Large intestine (tissue), 3 donors: ENCODE measurements around the gene SNRPN. TPM values are rescaled to one million over a fixed set of nuclear protein-coding genes. Genes with fewer than 3 reads are reported as not detected.
"Not testable (repeated sequence)": the region's sequence is repeated elsewhere in the genome, so short reads cannot be mapped to it uniquely, and the experiment has no call there.

Experiments used
- DNase-seq, 2 donors: peaks; one replicate each; pipeline versions ENCODE4 v3.0.0 to v3.0.0-alpha.2; 2013
- H3K27ac ChIP-seq: one replicate; pipeline ENCODE4 v1.5.1; 2013; ENCODE audit warnings: low read length
- H3K27me3 ChIP-seq: 2 replicates; pipeline ENCODE4 v1.6.1; 2013; ENCODE audit warnings: low read length; ENCODE audit not compliant: control insufficient read depth, insufficient read depth
- H3K36me3 ChIP-seq: 2 replicates; pipeline ENCODE4 v1.6.1; 2013; ENCODE audit warnings: low read length; ENCODE audit not compliant: control insufficient read depth, insufficient read depth
- H3K4me1 ChIP-seq: one replicate; pipeline ENCODE4 v1.6.1; 2013; ENCODE audit warnings: low read length; ENCODE audit not compliant: control insufficient read depth, insufficient read depth
- H3K4me3 ChIP-seq: one replicate; pipeline ENCODE4 v1.5.1; 2013; ENCODE audit warnings: low read length
- H3K9me3 ChIP-seq: one replicate; pipeline ENCODE4 v1.6.1; 2013; ENCODE audit warnings: mild to moderate bottlenecking, low read depth, low read length, moderate library complexity; ENCODE audit not compliant: control insufficient read depth
- WGBS: methylation state at CpG from one replicate; pipeline ENCODE4 v1.1.5; 2013; ENCODE audit warnings: low lambda C conversion rate; ENCODE audit not compliant: insufficient coverage; 5-methylcytosine and 5-hydroxymethylcytosine counted together
- polyA plus RNA-seq: library from polyadenylated mRNA; unstranded; fragments of 120-200 nt; gene quantifications from one replicate; pipeline ENCODE4 v1.2.1, GENCODE V29; 2013

Gene SNRPN
- polyA plus RNA-seq, 1 donor, result 82.7 TPM

DNA sequence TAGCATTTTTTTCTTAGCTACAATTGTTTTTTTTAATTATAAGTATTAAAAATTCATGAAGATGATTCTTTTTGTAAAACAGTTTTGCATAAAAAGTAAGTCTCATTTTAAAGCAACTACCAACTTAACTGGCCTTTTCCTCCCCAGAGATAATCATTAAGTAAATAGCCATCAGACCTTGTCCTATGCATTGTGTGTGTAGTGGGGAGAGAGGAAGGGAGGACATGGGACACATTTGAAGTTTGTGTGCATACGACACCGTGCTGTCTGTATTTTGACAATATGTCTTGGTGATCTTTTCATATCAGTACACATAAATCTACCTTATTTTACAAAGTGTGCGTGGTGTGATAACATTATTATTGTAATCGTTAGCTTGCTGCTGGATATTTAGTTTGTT, 8.1 kb downstream of the SNRPN start:
- Histone ChIP-seq H3K4me1 (no peaks in the 10 kb centered on the region), H3K27me3 (no peaks in the 10 kb centered on the region), H3K36me3 (peaks cover 30% of the 10 kb centered on the region), H3K9me3 (peaks cover 2% of the 10 kb centered on the region), H3K4me3 (no peak overlapping the region), H3K27ac (no peak overlapping the region)
- DNase-seq, result no peak
- no CpG with 5 or more reads among the region's 4 CpGs for WGBS

DNA sequence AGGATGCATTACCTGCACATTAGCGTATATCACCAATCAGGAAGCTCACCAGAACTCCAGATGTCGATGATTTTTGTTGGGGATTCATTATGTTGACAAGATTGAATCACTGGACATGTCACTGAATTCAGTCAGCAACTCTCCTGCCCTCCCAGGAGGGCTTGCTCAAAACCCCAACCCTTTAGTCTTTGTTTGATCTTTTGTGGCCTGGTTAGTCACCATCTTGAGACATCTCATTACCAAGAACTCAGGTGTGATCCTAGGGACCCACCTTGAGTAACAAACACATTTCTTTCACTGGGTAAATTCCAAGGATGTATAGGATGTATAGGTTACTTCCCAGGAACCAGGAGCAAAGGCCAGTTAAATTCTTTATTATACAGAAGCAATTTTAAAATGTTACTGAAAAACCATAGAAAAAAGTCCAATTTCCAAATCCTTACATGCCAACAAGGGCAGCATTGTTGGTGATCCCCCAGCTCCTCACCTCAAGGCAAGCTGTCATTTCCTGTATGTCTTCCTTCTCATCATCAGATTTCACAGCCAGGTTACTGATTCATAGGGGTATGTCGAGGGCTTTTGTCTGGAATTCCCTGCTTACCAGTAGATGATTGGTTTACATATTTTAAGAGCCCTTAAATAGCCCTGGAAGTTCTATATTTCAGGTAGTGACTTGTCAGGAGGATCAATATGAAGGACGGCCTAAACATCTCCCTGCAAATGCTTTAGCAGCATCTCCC, 11.7 kb downstream of the SNRPN start:
- WGBS, result no CpG with 5 or more reads among the region's 4 CpGs
- no peaks in the 10 kb centered on the region for H3K27me3 ChIP-seq
- peaks cover 2% of the 10 kb centered on the region for H3K9me3 ChIP-seq
- H3K4me3 ChIP-seq, result no peak overlapping the region
- no peak overlapping the region for H3K27ac ChIP-seq
- H3K4me1 ChIP-seq, result no peaks in the 10 kb centered on the region
- H3K36me3 ChIP-seq, result peaks cover 38% of the 10 kb centered on the region
- no peak for DNase-seq

DNA sequence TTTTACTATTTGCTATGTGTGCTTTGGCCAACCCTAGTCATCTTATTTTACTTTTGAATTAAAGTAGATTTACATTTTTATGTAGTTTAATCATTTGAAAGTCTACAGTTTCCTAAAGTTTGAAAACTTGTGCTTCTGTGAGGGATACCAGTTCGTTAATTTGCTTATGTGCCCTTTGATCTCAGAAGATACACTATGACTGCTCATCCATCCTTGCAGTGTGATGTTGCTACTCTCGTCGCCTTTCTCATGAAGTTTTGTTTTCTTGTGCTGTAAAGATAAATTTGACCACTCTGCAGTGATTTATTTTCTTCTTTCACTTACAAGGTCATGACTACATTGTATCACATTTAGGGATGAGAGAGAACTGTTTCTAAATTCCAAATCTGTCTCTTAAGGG, 16.3 kb downstream of the SNRPN start:
- no peaks in the 10 kb centered on the region for H3K9me3 ChIP-seq
- no peaks in the 10 kb centered on the region for H3K27me3 ChIP-seq
- H3K27ac ChIP-seq, result no peak overlapping the region
- WGBS, result no CpG with 5 or more reads among the region's 3 CpGs
- no peak overlapping the region for H3K4me3 ChIP-seq
- no peaks in the 10 kb centered on the region for H3K4me1 ChIP-seq
- peaks cover 41% of the 10 kb centered on the region for H3K36me3 ChIP-seq
- DNase-seq, result no peak

DNA sequence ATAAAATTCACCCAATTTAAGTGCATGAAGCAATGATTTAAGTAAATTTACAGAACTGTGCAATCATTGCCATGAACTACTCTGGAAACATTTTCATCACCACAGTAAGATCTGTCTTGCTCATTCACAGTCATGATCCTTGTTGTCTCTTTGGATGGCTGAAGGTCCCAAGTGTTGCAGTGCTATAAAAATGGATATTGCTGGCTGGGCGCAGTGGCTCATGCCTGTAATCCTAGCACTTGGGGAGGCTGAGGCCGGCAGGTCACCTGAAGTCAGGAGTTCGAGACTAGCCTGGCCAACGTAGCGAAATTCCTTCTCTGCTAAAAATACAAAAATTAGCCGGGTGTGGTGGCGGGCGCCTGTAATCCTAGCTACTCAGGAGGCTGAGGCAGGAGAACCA, 17.0 kb downstream of the SNRPN start:
- Histone ChIP-seq H3K9me3 (no peaks in the 10 kb centered on the region), H3K27ac (no peak overlapping the region), H3K27me3 (no peaks in the 10 kb centered on the region), H3K4me1 (no peaks in the 10 kb centered on the region), H3K36me3 (peaks cover 41% of the 10 kb centered on the region), H3K4me3 (no peak overlapping the region)
- no peak for DNase-seq
- WGBS, result no CpG with 5 or more reads among the region's 8 CpGs

DNA sequence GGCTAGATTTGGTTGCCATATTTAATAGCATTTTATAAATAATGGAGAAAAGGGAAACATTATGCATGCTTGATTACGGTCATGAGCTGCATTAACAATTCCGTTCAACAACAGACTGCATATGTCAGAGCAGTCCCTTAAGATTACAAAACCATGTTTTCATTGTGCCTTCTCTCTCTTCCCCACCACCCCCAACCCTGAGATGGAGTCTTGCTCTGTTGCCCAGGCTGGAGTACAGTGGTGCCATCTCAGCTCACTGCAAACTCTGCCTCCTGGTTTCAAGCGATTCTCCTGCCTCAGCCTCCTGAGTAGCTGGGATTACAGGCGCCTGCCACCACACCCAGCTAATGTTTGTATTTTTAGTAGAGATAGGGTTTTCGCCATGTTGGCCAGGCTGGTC, 17.9 kb downstream of the SNRPN start:
- WGBS, result 100% methylated on average over 2 of the region's 5 CpGs

DNA sequence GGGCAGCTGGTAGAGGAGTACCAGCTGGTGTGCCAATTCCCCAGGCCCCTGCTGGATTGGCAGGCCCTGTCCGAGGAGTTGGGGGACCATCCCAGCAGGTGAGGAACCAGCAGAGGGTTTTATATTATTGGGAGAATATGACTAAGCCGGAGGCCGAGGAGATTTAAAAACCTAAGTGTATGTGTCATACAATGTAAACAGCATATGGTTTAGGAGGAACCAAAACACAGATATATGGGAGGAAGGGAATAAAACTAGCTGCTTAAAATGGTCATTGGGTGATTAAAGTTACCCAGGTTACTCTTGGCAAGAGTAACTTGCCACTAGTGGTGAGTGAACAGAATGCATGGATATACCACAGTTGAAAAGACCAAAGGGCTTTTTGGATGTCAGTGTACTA, 22.1 kb downstream of the SNRPN start:
- Histone ChIP-seq H3K9me3 (peaks cover 5% of the 10 kb centered on the region), H3K27me3 (no peaks in the 10 kb centered on the region), H3K4me3 (no peak overlapping the region), H3K36me3 (peaks cover 54% of the 10 kb centered on the region), H3K4me1 (no peaks in the 10 kb centered on the region), H3K27ac (no peak overlapping the region)
- WGBS, result no CpG with 5 or more reads among the region's 3 CpGs
- DNase-seq, result no peak

More for the DNA sequence above, 17.9 kb downstream of the SNRPN start:
- not testable (repeated sequence) for H3K4me1 ChIP-seq, H3K9me3 ChIP-seq, H3K27ac ChIP-seq, H3K4me3 ChIP-seq, H3K27me3 ChIP-seq, DNase-seq
- H3K36me3 ChIP-seq, result peaks cover 39% of the 10 kb centered on the region

DNA sequence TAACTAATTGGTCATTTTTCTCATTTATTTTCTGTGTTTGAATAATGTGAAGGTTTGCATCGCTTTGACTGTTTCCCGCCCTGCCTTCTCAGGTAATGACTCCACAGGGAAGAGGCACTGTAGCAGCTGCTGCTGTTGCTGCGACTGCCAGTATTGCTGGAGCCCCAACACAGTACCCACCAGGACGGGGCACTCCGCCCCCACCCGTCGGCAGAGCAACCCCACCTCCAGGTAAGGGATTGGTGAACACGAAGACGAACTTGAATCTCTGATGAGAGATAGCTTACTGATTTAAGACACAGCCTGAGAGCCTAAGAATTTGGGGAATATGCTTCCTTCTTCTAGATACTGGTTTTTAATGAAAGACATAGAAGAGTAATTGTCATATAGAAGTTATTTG, 22.9 kb downstream of the SNRPN start:
- Histone ChIP-seq H3K4me1 (no peaks in the 10 kb centered on the region), H3K9me3 (peaks cover 5% of the 10 kb centered on the region)

DNA sequence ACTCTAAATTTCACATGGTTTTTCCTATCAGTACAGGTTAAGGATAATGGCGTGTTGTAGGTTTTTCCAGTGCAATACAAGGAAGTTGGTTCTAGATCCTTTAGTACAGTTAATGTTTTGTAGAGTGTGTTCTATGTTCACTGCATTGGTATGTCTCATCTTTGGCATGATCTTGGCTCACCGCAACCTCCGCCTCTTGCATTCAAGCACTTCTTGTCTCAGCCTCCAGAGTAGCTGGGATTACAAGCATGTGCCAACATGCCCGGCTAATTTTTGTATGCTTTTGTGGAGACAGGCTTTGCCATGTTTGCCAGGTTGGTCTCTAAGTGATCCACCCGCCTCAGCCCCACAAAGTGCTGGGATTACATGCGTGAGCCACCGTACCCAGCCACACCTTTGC, 30.4 kb downstream of the SNRPN start:
- no peak overlapping the region for H3K4me3 ChIP-seq
- no peak for DNase-seq
- H3K4me1 ChIP-seq, result no peaks in the 10 kb centered on the region
- H3K27me3 ChIP-seq, result no peaks in the 10 kb centered on the region
- no peak overlapping the region for H3K27ac ChIP-seq
- H3K36me3 ChIP-seq, result peaks cover 40% of the 10 kb centered on the region
- H3K9me3 ChIP-seq, result peaks cover 10% of the 10 kb centered on the region
- WGBS, result no CpG with 5 or more reads among the region's 7 CpGs

More for the DNA sequence above, 22.9 kb downstream of the SNRPN start:
- Histone ChIP-seq H3K27ac (no peak overlapping the region), H3K4me3 (no peak overlapping the region), H3K27me3 (no peaks in the 10 kb centered on the region), H3K36me3 (peaks cover 61% of the 10 kb centered on the region)
- DNase-seq, result no peak
- 100% methylated on average over 1 of the region's 9 CpGs for WGBS

DNA sequence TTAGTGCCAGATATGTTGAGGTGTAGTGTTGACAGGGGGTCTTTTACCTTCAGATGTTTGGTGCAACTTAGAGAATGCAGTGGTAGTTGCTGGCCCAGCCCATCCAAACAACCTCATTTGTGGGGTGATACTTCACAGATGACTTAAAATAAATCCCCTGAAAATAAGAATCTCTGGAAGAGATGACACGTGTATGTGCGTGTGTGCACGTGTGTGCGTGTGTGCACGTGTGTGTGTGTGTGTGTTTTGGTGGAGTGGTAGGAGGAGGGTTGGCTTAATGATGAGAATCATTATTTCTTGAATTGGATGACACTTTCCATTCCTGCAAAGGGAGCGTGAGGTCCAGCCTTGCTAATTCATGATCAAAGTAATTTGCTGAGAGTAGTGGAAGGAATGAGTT, 31.9 kb downstream of the SNRPN start:
- H3K4me3 ChIP-seq, result no peak overlapping the region
- no peak overlapping the region for H3K27ac ChIP-seq
- no peaks in the 10 kb centered on the region for H3K27me3 ChIP-seq
- DNase-seq, result no peak
- no peaks in the 10 kb centered on the region for H3K4me1 ChIP-seq
- no CpG with 5 or more reads among the region's 6 CpGs for WGBS
- peaks cover 8% of the 10 kb centered on the region for H3K9me3 ChIP-seq
- peaks cover 41% of the 10 kb centered on the region for H3K36me3 ChIP-seq

DNA sequence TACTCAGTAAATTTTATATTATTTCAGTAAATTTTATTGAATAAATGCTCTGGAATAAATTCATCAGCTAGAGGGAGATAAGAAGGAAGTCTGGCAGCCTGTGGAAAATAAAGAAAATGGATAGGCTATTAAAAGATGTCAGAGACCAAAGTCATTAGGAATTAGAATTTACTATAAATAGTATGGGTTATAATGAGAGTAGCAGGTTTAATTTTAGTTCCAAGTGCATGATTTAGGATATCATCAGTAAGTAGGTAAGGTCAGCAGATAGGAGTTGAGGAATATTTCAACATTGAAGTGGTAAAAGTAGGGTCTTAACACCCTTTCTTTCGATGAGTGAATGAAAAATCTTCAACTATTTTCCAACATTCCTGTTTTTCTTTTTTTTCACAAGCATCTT, 64.6 kb downstream of the SNRPN start:
- Histone ChIP-seq H3K27me3 (no peaks in the 10 kb centered on the region), H3K4me3 (no peak overlapping the region), H3K36me3 (peaks cover 7% of the 10 kb centered on the region), H3K9me3 (peaks cover 14% of the 10 kb centered on the region), H3K27ac (no peak overlapping the region), H3K4me1 (no peaks in the 10 kb centered on the region)
- 80% methylated on average over 1 of the region's 1 CpG for WGBS
- DNase-seq, result no peak

DNA sequence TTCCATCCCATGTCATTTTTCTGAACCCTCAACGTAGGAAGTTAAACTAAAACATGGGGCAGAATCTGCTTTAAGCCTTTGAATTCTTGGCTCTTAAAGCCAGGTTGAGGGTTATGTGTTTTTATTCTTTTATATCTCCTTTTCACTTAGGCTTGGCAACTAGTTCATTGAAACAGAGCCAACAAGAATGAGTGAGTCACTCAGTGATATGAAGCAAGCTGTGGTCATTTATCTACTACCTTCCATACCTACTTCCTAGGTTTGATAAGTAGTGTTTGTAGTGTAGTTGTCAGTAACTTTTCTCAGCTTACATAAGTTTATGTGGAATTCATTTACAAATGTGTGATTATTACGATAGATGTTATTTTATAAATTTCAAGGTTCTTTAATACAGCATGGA, 67.4 kb downstream of the SNRPN start:
- no peak overlapping the region for H3K27ac ChIP-seq
- H3K36me3 ChIP-seq, result peaks cover 17% of the 10 kb centered on the region
- no CpG with 5 or more reads among the region's 2 CpGs for WGBS
- H3K4me1 ChIP-seq, result no peaks in the 10 kb centered on the region
- DNase-seq, result no peak
- H3K4me3 ChIP-seq, result no peak overlapping the region
- H3K9me3 ChIP-seq, result peaks cover 6% of the 10 kb centered on the region
- no peaks in the 10 kb centered on the region for H3K27me3 ChIP-seq
